ENCODE data around the gene SGSM1. TPM values are rescaled to one million over a fixed set of nuclear protein-coding genes. Genes with fewer than 3 reads are reported as not detected.
"Not testable (repeated sequence)": the region's sequence is repeated elsewhere in the genome, so short reads cannot be mapped to it uniquely, and the experiment has no call there.

SGSM1 gene
- polyA plus RNA-seq, 5 donors = 2.8 to 4.7 (median 4.2) TPM

DNA sequence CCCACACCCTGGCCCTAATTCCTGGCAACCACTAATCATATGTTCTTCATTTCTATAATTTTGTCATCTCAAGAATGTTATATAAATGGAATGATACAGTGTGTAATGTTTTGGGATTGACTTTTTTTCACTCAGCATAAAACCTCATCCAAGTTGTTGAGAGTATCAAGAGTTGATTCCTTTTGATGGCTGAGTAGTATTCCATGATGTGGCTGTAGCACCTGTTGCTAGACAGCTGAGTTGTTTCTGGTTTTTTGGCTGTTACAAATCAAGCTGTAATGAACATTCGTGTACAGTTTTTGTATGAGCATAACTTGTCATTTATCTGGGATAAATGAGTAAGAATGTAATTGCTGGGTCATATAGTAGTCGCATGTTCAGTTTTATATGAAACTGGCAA is 81.2 kb downstream of the SGSM1 start:
- DNase-seq = no peak

DNA sequence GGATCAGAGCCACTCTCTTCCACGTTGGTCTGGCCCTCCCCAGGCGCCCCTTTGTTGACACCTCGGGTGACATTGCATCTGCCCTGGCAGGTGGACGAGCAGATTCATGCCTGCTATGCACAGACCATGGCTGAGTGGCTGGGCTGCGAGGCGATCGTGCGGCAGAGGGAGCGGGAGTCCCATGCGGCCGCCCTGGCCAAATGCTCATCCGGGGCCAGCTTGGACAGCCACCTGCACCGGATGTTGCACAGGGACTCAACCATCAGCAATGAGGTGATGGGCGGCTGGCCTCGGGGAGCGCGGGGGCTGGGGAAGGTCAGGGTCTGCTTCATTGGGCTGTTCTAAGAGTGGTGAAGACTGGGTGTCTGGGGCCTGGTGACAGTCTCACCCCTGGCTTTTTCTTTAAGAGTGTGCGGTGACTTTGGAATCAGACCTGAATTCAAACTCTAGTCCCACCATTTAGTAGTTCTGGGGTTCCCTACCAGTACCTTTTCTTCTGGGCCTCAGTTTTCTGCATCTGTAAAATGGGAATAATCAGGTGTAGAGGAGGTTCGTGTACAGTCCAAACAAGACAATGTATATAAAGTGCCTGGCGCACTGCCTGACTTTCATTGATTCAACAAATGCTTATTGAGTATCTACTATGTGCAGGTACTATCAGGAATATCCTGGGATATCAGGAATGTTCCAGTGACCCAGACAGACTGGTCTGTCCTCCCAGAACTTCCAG is 87.5 kb downstream of the SGSM1 start:
- no peak for DNase-seq

DNA sequence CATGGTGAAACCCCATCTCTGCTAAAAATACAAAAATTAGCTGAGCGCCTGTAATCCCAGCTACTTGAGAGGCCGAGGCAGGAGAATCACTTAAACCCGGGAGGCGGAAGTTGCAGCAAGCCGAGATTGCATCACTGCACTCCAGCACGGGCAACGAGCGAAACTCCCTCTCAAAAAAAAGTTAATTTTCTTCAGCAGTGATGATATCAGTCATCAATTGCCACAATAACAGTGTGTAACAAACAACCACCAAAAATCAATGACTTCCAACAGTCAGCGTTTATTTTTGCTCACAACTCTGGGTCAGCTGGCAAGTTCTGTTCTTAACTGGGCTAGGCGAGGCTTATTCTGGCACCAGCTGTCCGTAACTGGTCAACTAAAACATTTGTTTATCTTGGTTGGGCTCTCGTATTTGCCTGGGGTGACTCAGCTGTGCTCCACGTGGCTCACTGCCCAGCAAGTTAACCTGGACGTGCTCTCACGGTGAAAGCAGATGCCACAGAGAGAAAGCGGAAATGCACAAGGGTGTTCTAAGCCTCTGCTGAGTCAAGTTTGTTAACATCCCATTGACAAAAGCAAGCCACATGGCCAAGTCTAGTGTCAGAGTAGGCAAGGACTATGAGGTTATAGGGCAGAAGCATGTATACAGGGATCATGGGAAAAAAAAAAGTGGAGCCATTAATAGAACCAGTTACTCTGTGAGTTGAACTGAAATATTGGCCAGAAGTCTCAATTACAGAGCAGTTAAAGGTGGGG is 88.4 kb downstream of the SGSM1 start:
- peak; percentile 50 to 52 for DNase-seq

DNA sequence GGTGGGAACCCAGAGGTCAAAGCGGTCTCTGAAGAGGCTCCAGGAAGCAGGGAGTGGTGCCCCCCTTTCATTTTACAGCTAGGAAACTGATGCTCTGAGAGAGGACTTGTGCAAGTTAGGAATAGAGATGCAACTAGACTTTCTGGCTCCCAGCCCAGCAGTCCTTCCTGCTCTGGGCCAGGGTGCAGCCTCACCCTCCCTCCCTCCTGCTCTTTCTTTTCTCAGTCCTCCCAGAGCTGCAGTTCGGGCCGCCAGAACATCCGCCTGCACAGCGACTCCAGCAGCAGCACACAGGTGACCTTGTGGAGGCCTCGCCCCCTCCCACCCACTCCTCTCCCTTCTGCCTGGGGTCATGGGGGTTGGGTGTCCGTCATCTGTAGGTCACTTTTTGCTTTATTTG is 89.0 kb downstream of the SGSM1 start:
- DNase-seq = peak; percentile 40 to 52

DNA sequence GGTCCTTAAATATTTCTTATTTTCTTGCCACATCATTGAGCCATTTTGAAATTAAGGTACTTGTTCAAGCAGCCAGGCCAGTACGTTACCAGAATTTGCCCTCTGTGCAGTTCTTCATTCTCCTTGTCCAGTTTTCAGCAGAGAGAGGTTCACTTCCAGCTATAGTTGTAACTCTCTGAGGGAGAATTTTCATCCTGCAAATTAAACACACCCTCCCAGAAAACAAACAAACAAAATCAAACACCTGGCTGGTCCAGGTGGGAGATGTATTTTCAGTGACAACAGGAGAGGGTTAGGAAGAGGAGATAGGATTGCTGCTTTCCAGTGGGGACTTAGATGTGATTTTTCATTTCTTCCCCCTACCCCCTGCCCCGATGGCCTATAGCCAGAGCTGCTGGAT is 95.4 kb downstream of the SGSM1 start:
- no peak for DNase-seq

DNA sequence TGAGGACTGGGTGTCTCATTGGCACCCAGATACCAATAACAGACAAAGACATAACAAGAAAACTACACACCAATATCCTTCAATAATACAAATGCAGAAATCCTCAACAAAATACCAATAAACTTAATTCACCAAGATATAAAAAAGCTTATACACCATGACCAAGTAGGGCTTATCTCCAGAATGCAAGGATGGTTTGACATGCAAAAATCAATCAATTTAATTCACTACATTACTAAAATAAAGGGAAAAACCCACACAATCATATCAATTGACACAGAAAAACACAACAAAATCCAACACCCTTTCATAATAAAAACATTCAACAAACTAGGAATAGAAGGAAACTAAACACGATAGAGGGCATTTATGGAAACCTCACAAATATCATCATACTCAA is 99.9 kb downstream of the SGSM1 start:
- DNase-seq = no peak

DNA sequence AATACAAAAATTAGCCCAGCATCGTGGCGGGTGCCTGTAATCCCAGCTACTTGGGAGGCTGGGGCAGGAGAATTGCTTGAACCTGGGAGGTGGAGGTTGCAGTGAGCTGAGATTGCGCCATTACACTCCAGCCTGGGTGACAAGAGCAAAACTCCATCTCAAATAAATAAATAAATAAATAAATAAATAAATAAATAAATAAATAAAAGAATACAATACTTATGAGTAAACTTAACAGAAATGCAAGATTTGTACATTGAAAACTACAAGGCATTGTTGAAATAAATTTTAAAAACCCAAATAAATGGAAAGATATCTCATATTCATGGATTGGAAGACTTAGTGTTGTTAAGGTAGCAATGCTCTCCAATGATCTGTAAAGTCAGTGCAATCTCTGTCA is 101.1 kb downstream of the SGSM1 start:
- not testable (repeated sequence) for DNase-seq

DNA sequence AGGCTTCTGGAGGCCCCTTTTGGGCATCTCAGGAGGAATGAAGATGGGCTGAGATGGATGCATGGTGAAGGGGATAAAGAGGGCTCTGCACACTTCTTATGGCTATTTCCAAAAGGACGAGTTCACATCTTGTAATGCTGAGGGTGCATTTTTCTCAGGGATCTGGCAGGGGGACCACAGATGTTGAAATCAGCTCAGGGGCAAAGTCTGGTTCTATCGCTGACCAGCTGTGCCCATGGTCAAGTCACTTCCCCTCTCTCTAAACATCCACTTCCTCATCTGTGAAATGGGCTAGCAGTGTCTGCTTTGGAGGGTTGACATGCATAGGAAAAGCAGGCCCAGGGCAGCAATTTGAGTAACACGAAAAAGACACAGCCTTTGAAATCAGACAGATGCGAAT is 114.0 kb downstream of the SGSM1 start:
- no peak for DNase-seq

DNA sequence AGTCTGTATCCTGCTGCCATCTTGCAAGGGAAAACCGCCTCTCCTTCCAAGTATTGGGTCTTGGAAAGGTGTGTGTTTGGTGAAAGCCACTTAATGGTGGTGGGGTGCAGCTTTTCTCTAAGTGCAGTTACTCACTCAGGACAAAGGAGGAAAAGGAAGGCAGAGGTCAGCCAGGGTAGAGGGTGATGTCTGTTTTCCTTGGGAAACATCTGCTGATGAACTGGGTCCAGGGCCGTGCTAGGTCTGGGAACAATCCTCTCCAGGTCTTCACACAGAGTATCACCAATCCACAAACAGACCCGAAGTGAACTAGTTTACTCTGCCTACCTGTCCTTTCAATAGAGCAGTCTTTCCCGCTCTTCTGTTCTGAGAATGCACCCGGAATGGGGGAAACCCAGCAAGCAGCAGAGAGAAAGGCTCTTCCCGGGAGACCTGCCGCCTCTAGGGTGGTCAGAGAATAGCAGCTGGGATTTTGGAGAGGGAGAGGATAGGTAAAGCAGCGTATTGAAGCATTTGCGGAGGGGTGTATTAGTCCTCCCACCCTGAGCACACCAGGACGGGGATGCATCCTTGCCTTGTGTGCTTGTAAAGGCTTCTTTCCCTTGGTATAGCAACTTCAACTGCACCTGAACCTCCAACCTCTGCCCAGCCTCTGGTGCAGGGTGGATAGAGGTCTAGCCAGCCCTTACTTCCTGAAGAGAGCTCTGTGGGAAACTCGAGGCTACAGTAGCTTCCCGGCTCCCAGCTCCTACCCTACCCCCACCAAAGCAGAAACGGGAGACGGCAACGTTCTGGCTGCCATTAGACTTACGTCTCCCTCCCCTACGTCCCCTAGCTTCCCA is 119.8 kb downstream of the SGSM1 start:
- DNase-seq = no peak

DNA sequence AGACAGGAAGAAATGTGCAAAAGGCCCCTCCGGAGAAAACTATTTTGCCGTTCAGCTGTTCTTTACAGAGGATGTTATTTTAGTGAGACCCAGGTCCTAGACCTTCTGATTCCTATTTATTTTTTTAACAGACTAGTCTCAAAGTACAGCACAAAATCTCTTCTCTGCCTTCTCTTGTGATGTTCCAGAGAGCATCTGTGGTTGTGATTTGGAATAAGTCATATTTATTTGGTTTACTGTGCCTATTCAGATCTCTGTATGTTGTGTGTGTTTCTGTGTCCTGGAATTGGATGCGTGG is 120.4 kb downstream of the SGSM1 start:
- DNase-seq = no peak

DNA sequence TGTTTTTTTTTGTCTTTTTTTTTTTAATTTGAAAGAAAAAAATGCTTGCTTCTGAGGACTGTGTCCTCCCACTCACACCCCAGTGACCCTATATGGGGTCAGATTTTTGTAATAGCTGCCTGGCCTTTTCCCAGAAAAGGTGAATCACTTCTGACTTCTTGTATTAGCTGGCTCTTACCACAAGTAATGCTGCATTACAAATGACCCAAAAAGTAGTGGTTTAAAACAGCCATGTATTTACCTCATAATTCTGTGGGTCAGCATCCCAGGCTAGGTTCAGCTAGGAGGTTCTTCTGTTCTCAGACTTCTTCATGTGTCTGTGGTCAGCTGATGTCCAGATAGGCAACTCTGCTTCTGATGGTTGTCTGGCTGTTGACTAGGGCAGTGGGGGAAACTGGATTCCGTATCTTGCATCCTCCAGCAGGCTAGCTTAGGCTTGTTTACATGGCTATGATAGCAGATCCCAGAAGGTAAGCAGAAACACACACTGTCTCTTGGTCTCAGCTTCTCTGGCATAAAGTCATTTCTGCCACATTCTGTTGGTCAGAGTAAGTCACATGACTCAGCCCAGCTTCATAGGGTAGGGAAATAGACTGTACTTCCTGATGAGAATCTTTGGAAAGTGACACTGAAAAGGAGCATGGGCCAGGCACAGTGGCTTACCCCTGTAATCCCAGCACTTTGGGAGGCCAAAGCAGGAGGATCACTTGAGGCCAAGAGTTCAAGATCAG is 121.0 kb downstream of the SGSM1 start:
- no peak for DNase-seq

DNA sequence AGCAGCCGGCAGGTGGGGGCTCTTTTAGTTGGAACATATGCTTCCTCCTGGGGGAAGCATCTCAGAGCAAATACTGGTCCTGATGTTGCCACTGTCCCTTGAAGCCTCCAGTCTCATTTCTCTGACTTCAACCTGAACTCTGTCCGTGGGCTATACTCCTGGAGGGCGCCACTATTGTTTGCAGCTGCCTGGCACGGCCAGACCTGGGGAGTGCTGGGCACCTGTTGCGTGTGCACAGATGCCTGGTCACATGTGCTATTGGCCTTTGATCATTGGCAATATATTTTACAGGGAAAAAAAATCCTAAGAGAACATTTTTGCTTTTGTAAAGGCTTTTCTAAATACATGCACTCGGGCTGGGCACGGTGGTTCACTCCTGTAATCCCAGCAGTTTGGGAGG is 122.3 kb downstream of the SGSM1 start:
- DNase-seq = no peak

DNA sequence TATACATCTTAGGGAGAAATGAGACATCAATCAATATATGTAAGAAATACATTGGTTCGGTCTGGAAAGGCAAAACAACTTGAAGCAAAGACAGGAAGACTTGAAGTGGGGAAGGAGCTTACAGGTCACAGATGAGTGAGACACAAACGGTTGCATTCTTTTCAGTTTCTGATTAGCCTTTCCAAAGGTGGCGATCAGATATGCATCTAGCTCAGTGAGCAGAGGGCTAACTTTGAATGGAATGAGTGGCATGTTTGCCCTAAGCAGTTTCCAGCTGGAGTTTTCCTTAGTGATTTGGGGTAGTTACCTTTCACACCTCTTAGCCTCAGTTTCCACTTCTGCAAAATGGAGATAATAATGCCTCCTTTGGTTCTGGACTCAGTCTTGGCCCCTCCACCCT is 124.7 kb downstream of the SGSM1 start:
- no peak for DNase-seq

DNA sequence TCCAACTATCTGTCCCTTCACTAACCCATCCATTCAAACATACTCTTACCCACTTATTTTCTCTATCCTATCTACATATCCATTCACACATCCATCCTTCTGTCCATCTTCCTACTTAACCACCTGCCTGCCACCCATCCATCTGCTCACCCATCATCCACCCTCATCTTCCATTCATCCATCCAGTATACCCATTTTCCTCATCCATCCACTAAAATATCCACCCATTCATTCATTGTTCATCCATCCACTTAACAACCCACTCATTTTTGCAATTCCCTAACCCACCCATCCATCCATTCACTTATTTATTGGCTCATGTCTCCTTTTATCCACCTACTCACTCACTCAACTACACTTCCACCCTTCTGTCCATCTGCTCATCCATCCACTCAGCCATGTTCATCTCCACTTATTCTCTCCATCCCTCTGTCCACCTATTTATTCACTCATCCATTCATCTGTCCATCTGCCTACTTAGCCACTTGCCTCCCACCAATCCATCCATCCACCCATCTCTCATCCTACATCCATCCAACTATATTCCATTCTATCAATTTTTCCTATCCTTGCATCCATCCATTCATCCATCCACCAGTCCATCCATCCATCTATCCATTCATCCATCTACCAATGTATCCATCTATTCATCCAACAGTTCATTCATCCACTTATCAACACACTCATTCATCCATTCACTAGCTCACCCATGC is 129.9 kb downstream of the SGSM1 start:
- DNase-seq = no peak

DNA sequence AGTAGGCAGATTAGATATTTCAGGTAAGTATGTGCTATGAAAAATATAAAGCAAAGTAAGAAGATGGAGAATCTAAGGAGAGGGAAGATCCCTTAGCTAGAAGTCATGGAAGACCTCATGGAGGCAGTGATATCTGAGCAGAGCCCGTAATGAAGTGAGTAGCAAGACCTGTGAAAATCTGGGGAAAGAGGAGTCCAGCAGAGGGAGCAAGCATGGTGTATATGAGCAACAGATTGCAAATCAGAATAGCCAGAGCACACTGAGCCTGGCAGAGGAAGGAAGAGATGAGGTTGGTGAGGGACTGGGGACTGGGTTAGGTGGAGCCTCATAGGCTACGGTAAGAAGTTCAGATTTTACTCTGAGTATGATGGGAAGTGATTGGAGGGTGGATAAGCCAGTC is 131.1 kb downstream of the SGSM1 start:
- no peak for DNase-seq

DNA sequence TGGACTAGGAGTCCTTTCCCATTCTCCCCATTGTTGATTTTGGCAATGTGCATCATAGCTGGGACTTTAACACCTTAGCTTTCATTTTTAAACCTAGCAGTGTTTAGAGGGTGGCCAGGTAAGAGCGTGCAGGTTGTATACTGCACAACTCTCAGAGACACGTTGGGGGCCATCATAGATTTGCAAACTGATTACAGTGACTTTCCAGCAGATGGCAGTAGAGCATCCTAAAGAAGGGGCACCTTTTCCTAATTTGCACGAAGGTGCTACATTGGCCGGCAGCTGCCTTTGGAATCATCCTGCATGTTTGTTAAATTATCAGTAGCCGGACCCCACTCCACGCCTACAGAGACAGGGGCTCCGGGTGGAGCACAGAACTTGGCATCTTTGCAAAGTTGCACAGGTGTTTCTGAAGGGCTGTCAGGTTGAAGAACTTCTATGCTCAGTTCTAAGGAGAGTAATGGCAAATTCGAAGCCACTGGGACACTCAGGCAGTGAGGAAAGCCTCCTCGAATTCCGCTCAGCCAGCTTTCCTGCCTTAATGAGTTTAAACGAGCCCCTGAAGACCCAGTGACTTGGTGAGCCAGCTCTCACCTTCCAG is 132.8 kb downstream of the SGSM1 start:
- DNase-seq = no peak

DNA sequence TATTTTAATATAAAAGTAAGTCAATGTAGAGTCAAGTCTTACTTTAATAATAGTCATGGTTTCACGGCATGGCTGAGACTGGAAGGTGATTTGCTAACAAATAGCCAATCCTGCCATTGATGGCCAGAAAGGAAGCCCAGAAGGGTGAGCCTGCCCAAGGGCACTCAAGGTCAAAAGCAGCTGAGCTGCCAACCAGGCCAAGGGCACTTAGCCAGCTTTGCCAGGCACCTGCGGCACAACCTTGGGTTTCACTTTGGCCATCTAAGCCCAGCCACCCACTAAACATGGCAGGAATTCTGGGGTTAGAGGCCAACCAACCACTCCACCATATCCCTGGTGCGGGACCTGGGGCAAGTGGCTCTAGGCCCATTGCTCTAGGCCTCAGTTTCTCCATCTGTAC is 136.3 kb downstream of the SGSM1 start:
- no peak for DNase-seq

DNA sequence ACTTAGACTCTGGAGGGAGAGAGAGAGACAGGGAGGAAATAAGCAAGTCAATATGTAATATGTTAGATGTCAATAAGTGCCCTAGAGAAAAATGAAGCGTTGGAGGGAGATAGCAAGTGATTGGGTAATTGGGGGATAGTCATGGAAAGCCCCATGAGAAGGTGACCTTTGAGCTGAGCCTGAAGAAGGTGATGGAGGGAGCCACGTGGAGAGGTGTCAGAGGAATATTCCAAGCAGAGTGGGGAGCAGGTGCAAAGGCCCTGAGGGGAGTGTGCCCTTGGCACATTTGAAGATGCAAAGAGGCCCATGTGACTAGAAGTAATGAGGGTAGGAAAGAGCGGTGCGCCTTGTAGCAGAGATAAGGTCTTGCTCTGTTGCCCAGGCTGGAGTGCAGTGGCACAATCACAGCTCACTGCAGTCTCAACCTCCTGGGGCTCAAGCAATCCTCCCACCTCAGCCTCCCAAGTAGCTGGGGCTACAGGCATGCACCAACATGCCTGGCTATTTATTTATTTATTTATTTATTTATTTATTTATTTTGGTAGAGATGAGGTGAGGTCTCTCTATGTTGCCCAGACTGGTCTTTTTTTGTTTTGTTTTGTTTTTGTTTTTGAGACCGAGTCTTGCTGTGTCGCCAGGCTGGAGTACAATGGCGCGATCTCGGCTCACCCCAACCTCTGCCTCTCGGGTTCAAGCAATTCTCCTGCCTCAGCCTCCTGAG is 138.4 kb downstream of the SGSM1 start:
- DNase-seq = no peak

DNA sequence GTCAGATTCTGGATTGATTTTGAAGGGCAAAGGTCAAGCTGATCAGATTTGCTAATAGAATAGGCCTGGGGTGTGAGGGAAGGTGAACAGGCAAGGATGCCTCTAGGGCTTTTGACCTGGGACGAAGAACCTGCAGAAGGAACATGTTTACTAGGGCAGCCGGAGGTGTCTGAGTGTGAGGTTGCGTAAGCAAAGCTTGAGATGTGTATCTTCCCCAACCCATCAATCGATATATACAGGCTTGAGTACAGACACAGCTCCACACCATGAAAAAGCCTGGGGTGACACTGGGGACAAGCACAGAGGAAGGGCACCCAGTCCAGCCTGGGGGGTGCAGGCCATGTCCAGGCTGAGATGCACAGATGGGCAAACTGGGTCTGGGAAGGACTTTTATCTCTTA is 139.4 kb downstream of the SGSM1 start:
- no peak for DNase-seq

DNA sequence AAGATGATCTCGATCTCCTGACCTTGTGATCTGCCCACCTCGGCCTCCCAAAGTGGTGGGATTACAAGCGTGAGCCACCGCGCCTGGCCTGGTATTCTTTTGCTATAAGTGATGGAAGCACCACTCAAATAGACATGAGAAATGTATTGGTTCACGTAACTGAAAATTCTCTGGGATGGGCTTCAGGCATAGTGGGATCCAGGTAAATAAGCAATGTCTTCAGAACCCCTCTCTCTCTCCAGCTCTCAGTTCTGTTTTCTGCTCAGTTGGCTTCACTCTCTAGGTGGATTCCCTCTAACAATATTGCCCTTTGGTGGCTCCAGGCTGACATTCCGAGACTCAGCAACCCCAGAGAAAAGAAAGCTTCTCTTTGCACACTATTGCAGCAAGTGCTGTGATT is 141.4 kb downstream of the SGSM1 start:
- DNase-seq = no peak

All from right lung (tissue), 5 donors.